ENCODE measurements around the gene ATP9A. TPM values are rescaled to one million over a fixed set of nuclear protein-coding genes. Genes with fewer than 3 reads are reported as not detected.

Gene ATP9A
- total and polyA plus RNA-seq, 2 of the 8 experiments (the other 6 are each of a cell fraction or from before 2014, with no cell fraction given): 5.0 to 6.4 TPM

- TF ChIP-seq CHD7 (IDR thresholded peaks at IDR 0.05; ENCODE audit: insufficient replicate concordance, low read length) (no peak), PHF8 (conservative IDR thresholded peaks at IDR 0.05; ENCODE audit: low read depth, low read length) (no peak), E2F6 (IDR thresholded peaks at IDR 0.05) (no peak), KDM4A (IDR thresholded peaks at IDR 0.05; ENCODE audit: low read depth, low read length, severe bottlenecking) (no peak), CHD2 (IDR thresholded peaks at IDR 0.05; ENCODE audit: low read length) (no peak), YY1 (IDR thresholded peaks at IDR 0.05; ENCODE audit: low read depth, low read length) (no peak), SUZ12 (IDR thresholded peaks at IDR 0.05; ENCODE audit: low read length) (no peak), TEAD4 (IDR thresholded peaks at IDR 0.05; ENCODE audit: low read depth, low read length) (no peak), CBX5 (IDR thresholded peaks at IDR 0.05; ENCODE audit: low read depth, low read length) (no peak), MAX (IDR thresholded peaks at IDR 0.05) (no peak), CEBPB (IDR thresholded peaks at IDR 0.05; ENCODE audit: low read depth, low read length) (no peak), ASH2L (IDR thresholded peaks at IDR 0.05; ENCODE audit: low read length) (no peak)
These were observed 99.7 kb downstream of the ATP9A start (continued) for GRCh38 chr20:51668515-51668914.

Measured in H1 (cell line).